Endothelial cell of umbilical vein (primary cell): ENCODE measurements around the gene DPPA4.

Source experiments
- EZH2 ChIP-seq: IDR thresholded peaks from 2 replicates; pipeline ENCODE4 v1.6.1; 2012; ENCODE audit warnings: borderline replicate concordance, low read depth, mild to moderate bottlenecking, moderate library complexity, low read length, inconsistent platforms; ENCODE audit not compliant: severe bottlenecking
- POLR2A ChIP-seq: IDR thresholded peaks from 2 replicates; pipeline ENCODE4 v1.6.1; 2012; ENCODE audit warnings: low read depth, mild to moderate bottlenecking, control low read depth, low read length
- POLR2AphosphoS5 ChIP-seq: IDR thresholded peaks from 2 replicates; pipeline ENCODE4 v1.6.1; 2012; ENCODE audit warnings: low read depth, mild to moderate bottlenecking, control low read depth, low read length, moderate library complexity; ENCODE audit not compliant: insufficient read depth
- TF ChIP-seq, protein P1 (sequence below), 2 donors: IDR thresholded peaks; 1 replicate in 1 of 2; 2 replicates in 1 of 2; pipeline ENCODE4 v1.5.1; 2011; ENCODE audit warnings: low read length in 2 of 2, mild to moderate bottlenecking in 2 of 2, moderate library complexity in 2 of 2, control low read depth in 1 of 2, inconsistent platforms in 1 of 2, low read depth in 1 of 2; ENCODE audit not compliant: insufficient read depth in 1 of 2; ENCODE audit errors: extremely low read depth in 1 of 2

DNA sequence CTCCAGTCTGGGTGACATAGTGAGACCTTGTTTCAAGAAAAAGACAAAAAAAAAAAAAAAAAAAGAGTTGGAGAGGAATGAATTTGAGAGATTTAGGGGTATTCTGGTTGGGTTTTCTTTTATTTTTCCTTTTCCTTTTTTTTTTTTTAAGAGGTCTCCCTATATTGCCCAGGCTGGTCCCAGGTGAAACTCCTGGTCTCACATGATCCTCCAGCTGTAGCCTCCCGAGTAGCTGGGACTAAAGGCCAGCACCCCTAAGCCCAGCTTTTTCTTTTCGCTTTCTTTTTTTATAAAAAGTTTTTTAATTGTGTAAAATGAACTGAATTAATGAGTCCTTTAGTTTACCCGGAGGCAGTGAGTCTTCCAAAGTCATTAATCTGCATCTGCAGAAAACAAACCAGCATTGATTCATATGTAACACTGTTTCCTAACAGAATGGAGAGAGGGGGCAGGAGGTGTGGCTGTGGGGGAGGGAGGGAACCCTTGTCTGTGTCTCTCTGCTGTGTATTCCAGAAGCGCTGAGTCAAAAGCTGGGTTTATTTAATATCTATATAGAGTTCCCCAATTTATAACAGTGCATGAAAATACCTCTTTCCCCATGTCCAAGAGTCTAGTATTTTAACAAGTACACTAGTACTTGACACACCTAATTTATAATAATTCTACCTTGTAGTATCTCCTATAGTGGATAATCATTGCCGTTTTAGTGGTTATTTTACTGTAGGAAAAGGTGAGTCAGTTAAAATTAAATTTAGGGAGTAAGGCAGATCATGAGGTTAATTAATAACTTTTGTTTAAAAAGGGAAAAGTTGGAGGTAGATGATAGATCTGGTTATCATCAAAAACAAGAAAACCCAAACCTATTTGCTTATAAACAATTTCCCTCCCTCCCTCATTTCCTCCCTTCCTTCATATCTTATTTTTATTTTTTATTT lies 2.6 kb upstream of the DPPA4 start:
- TF ChIP-seq POLR2A (no peak), POLR2AphosphoS5 (no peak), EZH2 (no peak)
- TF ChIP-seq, protein P1, sequence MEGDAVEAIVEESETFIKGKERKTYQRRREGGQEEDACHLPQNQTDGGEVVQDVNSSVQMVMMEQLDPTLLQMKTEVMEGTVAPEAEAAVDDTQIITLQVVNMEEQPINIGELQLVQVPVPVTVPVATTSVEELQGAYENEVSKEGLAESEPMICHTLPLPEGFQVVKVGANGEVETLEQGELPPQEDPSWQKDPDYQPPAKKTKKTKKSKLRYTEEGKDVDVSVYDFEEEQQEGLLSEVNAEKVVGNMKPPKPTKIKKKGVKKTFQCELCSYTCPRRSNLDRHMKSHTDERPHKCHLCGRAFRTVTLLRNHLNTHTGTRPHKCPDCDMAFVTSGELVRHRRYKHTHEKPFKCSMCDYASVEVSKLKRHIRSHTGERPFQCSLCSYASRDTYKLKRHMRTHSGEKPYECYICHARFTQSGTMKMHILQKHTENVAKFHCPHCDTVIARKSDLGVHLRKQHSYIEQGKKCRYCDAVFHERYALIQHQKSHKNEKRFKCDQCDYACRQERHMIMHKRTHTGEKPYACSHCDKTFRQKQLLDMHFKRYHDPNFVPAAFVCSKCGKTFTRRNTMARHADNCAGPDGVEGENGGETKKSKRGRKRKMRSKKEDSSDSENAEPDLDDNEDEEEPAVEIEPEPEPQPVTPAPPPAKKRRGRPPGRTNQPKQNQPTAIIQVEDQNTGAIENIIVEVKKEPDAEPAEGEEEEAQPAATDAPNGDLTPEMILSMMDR (IDR thresholded peaks at IDR 0.05; ENCODE audit: extremely low read depth in 1 of 2, insufficient read depth in 1 of 2, low read depth in 1 of 2, low read length in 2 of 2), result no peak
